ENCODE measurements around the gene HPS1. TPM values are rescaled to one million over a fixed set of nuclear protein-coding genes. Genes with fewer than 3 reads are reported as not detected.

HPS1 gene
- polyA plus RNA-seq, 2 of the 4 experiments (the other 2 are of a cell fraction), result 25.1 to 28.2 TPM

DNA sequence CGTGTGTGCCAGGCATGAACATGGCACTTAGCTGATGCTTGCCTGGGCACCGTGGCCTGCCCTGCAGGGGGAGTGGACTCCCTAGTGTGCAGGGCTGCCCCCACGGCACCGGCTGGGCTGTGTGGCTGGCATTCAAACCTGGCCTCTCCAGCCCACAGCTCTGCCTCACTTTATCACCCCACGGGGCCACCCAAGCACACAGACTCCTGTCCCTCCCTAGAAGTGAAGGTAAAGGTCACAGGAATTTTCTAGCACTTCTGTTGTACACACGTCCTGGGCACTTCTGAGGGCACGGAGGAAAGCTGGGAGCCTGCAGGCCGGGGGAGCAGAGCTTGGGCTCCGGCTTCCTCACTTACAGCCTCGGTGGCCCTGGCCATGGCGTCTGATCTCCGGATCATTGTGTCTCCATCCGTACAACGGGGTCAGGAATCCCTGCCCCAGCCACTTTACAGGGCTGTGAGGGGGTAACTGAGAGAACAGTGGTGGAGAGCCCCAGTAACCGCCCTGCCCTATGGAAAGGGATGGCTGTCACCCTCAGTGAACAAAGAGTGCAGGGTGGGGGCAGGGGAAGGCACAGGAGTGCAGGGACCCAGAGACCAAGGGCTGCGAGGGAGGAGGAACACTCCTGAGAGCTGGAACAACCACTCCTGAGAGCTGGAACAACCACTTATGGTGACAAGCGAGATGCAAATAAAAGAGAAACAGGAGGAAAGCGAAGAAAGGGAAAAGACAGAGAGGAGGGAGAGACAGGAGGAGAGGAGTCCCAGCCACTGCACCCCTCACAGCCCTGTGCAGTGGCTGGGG is 27.9 kb downstream of the HPS1 start:
- Histone ChIP-seq H3K4me3 (no peak overlapping the region), H3K4me2 (no peak overlapping the region), H3K9me3 (no peaks in the 10 kb centered on the region), H3K27ac (no peak overlapping the region), H3K4me1 (peaks cover 13% of the 10 kb centered on the region)
- FAIRE-seq (no peak), DNase-seq (ENCODE audit: low read depth in 1 of 2, low spot score in 1 of 2) (no peak), ATAC-seq (no peak)
- WGBS (ENCODE audit: missing lambda C conversion rate), result 90% methylated on average over 18 of the region's 18 CpGs
- TF ChIP-seq HOXB5 (CRISPR knock-in tag; IDR thresholded peaks at IDR 0.05), result no peak
- no peak for TF ChIP-seq RCOR1 (IDR thresholded peaks at IDR 0.05; ENCODE audit: low read depth, low read length)
- TF ChIP-seq, protein P1, sequence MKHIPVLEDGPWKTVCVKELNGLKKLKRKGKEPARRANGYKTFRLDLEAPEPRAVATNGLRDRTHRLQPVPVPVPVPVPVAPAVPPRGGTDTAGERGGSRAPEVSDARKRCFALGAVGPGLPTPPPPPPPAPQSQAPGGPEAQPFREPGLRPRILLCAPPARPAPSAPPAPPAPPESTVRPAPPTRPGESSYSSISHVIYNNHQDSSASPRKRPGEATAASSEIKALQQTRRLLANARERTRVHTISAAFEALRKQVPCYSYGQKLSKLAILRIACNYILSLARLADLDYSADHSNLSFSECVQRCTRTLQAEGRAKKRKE (CRISPR knock-in tag; IDR thresholded peaks at IDR 0.05; ENCODE audit: low read depth), result no peak
- no peak for TF ChIP-seq HOXB13 (CRISPR knock-in tag; IDR thresholded peaks at IDR 0.05; ENCODE audit: low read depth)
- no peak for TF ChIP-seq KDM5A (IDR thresholded peaks at IDR 0.05)
- TF ChIP-seq CBX8 (IDR thresholded peaks at IDR 0.05), result no peak
- TF ChIP-seq NPAS2 (CRISPR knock-in tag; IDR thresholded peaks at IDR 0.05; ENCODE audit: borderline replicate concordance), result no peak
- no peak for TF ChIP-seq BHLHE40 (IDR thresholded peaks at IDR 0.05; ENCODE audit: low read depth, low read length)
- no peak for TF ChIP-seq TP53 (CRISPR knock-in tag; IDR thresholded peaks at IDR 0.05)
- no peak for TF ChIP-seq POLR2AphosphoS2 (conservative IDR thresholded peaks at IDR 0.05; ENCODE audit: low read length)
- TF ChIP-seq GATA3 (IDR thresholded peaks at IDR 0.05; ENCODE audit: borderline replicate concordance), result no peak
- no peak for TF ChIP-seq HDAC2 (IDR thresholded peaks at IDR 0.05)
- no peak for TF ChIP-seq KDM1A (IDR thresholded peaks at IDR 0.05; ENCODE audit: low read depth)
- POLR2A ChIA-PET, result no interaction called here
- CTCF ChIA-PET, result no interaction called here

DNA sequence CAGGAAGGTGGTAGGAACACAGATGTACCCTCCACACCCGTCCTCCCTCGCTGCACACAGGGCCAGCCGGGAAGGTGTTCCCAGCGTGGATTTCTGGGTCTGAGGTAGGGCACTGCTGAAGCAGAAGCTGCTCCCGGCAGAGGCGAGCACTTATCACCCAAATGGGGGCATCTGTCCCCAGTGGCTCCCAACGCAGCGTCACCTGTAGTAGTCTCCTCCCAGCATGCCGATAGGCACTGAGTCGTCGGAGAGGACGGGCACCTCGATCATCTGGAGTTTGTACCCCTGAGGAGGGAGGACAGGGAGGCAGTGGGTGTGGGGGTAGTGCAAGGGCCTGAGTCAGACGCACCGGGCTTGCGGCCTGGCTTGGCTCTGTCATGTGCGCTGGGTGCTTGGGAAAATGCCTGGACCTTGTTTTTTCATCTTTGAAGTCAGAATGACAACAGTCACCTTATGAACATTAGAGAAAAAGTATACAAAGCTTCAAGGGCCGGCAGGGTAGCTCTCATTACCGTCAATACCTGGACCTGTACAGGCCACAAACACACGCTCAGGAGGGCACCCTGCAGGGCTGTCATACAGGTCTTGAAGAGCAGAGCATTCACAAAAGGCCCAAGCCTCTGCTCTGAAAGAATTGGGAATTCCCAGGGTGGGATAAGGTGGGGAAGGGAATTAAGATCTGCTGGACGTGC is 28.6 kb downstream of the HPS1 start:
- CTCF ChIA-PET, result no interaction called here

DNA sequence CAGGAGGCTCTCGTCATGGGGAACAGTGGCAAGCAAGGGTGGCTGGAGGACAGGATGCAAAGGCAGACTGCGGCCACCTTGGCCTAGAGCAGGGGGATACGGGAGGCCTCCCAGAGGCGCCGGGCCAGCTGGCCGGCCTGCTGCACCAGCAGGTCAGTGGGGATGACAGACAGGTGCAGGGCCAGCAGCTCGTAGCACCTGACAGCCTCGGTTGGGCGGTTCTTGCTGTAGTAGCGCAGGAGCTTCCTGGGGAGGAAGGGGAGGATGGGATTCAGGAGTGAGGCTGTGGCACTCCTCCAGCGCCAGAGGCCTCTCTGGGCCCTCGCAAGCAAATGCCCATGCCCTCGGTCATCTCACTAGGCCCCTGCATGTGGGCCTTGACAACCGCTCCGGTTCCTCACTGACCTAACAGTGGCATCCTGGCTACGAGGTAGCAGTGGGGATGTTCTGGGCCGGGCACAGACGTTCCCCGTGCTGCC is 29.2 kb downstream of the HPS1 start:
- Histone ChIP-seq H3K4me1 (peaks cover 14% of the 10 kb centered on the region), H3K27ac (no peak overlapping the region), H3K4me3 (no peak overlapping the region), H3K4me2 (no peak overlapping the region), H3K9me3 (no peaks in the 10 kb centered on the region)
- WGBS (ENCODE audit: missing lambda C conversion rate), result 91% methylated on average over 16 of the region's 19 CpGs
- no peak for FAIRE-seq
- no peak for ATAC-seq
- TF ChIP-seq HOXB5 (CRISPR knock-in tag; IDR thresholded peaks at IDR 0.05), result no peak
- TF ChIP-seq, protein P2, sequence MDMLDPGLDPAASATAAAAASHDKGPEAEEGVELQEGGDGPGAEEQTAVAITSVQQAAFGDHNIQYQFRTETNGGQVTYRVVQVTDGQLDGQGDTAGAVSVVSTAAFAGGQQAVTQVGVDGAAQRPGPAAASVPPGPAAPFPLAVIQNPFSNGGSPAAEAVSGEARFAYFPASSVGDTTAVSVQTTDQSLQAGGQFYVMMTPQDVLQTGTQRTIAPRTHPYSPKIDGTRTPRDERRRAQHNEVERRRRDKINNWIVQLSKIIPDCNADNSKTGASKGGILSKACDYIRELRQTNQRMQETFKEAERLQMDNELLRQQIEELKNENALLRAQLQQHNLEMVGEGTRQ (IDR thresholded peaks at IDR 0.05), result no peak
- TF ChIP-seq EP300 (IDR thresholded peaks at IDR 0.05), result no peak
- TF ChIP-seq MAFK (IDR thresholded peaks at IDR 0.05; ENCODE audit: partially characterized antibody), result no peak
- no peak for TF ChIP-seq NFE2L2 (conservative IDR thresholded peaks at IDR 0.05; ENCODE audit: low read length)
- no peak for TF ChIP-seq ZFP36 (IDR thresholded peaks at IDR 0.05; ENCODE audit: borderline replicate concordance, partially characterized antibody)
- no peak for TF ChIP-seq GATA3 (IDR thresholded peaks at IDR 0.05; ENCODE audit: borderline replicate concordance)
- no peak for TF ChIP-seq FOSL2 (IDR thresholded peaks at IDR 0.05)
- TF ChIP-seq FOSL2 (CRISPR knock-in tag; IDR thresholded peaks at IDR 0.05), result no peak
- TF ChIP-seq BHLHE40 (IDR thresholded peaks at IDR 0.05; ENCODE audit: low read depth, low read length), result no peak
- TF ChIP-seq SMC3 (IDR thresholded peaks at IDR 0.05), result no peak
- no peak for TF ChIP-seq POLR2A (IDR thresholded peaks at IDR 0.05; ENCODE audit: low read length)
- no peak for TF ChIP-seq KDM5A (IDR thresholded peaks at IDR 0.05)
- ChIA-PET POLR2A (no interaction called here), CTCF (no interaction called here)
- DNase-seq (ENCODE audit: low read depth in 1 of 2, low spot score in 1 of 2), result no peak

More for the DNA sequence above, 28.6 kb downstream of the HPS1 start:
- Histone ChIP-seq H3K4me2 (no peak overlapping the region), H3K27ac (no peak overlapping the region), H3K9me3 (no peaks in the 10 kb centered on the region), H3K4me1 (peaks cover 14% of the 10 kb centered on the region), H3K4me3 (no peak overlapping the region)
- POLR2A ChIA-PET, result no interaction called here
- DNase-seq (ENCODE audit: low read depth in 1 of 2, low spot score in 1 of 2) (no peak), FAIRE-seq (no peak), ATAC-seq (no peak)
- TF ChIP-seq POLR2A (IDR thresholded peaks at IDR 0.05; ENCODE audit: low read length), result no peak
- 89% methylated on average over 20 of the region's 21 CpGs for WGBS (ENCODE audit: missing lambda C conversion rate)

All from A549 (cell line).